Effector CD8-positive, alpha-beta T cell (primary cell): Measurements from ENCODE around the gene MRTFB.

Experiments used
- DNase-seq: peaks from one replicate; lab custom pipeline; 2025; lab: John Stamatoyannopoulos, UW

Gene MRTFB

GRCh38 chr16:14131774-14132695 lies 60.9 kb downstream of the MRTFB start:
- DNase-seq: no peak

GRCh38 chr16:14132696-14133048 lies 61.6 kb downstream of the MRTFB start:
- DNase-seq: no peak

GRCh38 chr16:14133907-14134306 lies 62.8 kb downstream of the MRTFB start:
- no peak for DNase-seq

GRCh38 chr16:14135704-14136103 lies 64.6 kb downstream of the MRTFB start:
- DNase-seq: no peak

- DNase-seq: no peak
Measured at GRCh38 chr16:14139872-14140271, 68.8 kb downstream of the MRTFB start.

- no peak for DNase-seq
Measured at GRCh38 chr16:14140923-14141322, 69.8 kb downstream of the MRTFB start.

GRCh38 chr16:14146445-14146844 lies 75.3 kb downstream of the MRTFB start:
- no peak for DNase-seq

GRCh38 chr16:14148016-14148415 lies 76.9 kb downstream of the MRTFB start:
- no peak for DNase-seq

- no peak for DNase-seq
Measured at GRCh38 chr16:14148569-14148968, 77.5 kb downstream of the MRTFB start.

GRCh38 chr16:14150796-14151195 lies 79.7 kb downstream of the MRTFB start:
- DNase-seq: no peak

GRCh38 chr16:14151256-14152030 lies 80.3 kb downstream of the MRTFB start:
- no peak for DNase-seq

- no peak for DNase-seq
Measured at GRCh38 chr16:14155572-14156190, 84.6 kb downstream of the MRTFB start.

GRCh38 chr16:14164916-14165662 lies 94.0 kb downstream of the MRTFB start:
- DNase-seq: no peak

GRCh38 chr16:14168146-14168545 lies 97.0 kb downstream of the MRTFB start:
- no peak for DNase-seq

GRCh38 chr16:14172200-14172809 lies 101.2 kb downstream of the MRTFB start:
- no peak for DNase-seq

- no peak for DNase-seq
Measured at GRCh38 chr16:14175086-14175485, 104.0 kb downstream of the MRTFB start.

- no peak for DNase-seq
Measured at GRCh38 chr16:14177704-14178103, 106.6 kb downstream of the MRTFB start.

GRCh38 chr16:14179116-14179515 lies 108.0 kb downstream of the MRTFB start:
- DNase-seq: no peak

- no peak for DNase-seq
Measured at GRCh38 chr16:14180481-14180944, 109.4 kb downstream of the MRTFB start.

- DNase-seq: no peak
Measured at GRCh38 chr16:14181371-14182050, 110.4 kb downstream of the MRTFB start.

- no peak for DNase-seq
Measured at GRCh38 chr16:14182999-14183398, 111.9 kb downstream of the MRTFB start.
